ENCODE results near the gene KCNE2.
A peak's percentile ranks its signal among the peaks of the same experiment; 100 is the strongest.
"Not testable (repeated sequence)": the region's sequence is repeated elsewhere in the genome, so short reads cannot be mapped to it uniquely, and the experiment has no call there.

KCNE2 gene

DNA sequence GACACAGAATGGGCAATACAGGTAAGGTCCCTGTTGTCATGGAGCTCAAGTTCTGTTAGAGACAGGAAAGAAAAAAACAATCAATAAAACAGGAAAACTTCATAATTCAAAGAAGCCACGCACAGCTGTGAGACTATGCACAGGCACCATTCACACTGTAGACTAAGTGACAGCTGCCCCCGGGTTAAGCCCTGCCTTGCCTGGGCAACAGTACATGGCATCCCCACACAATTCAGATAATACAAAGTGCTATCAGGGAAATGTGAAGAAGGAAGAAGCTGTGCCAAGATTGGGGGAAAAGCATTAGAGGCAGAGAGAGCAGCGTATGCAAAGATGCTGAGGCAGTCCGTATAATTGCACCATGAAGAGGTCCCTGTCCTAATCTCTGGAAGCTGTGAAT is 9.0 kb upstream of the KCNE2 start:
- no peak for DNase-seq

GRCh38 chr21:34355570-34355969 is 8.2 kb upstream of the KCNE2 start:
- no peak for DNase-seq

- no peak for DNase-seq
Measured at GRCh38 chr21:34357889-34358288, 5.9 kb upstream of the KCNE2 start.

- DNase-seq = no peak
Measured at GRCh38 chr21:34358866-34359265, 4.9 kb upstream of the KCNE2 start.

GRCh38 chr21:34360488-34361241 is 3.1 kb upstream of the KCNE2 start:
- DNase-seq = no peak

DNA sequence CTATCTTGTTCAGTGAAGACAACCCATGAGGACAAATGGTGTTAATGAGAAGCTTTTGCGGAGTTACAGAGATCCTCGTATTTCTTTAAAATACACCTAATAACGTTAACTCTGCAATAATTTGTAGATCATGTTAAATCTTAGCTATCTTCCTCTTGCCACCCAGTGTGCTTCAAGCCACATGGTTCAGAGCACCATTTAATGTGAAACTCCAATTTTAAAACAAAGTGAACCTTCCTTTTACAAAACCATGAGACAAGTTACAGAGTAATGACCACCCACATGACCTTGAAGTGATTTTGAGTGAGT is 1.7 kb upstream of the KCNE2 start:
- no peak for DNase-seq

DNA sequence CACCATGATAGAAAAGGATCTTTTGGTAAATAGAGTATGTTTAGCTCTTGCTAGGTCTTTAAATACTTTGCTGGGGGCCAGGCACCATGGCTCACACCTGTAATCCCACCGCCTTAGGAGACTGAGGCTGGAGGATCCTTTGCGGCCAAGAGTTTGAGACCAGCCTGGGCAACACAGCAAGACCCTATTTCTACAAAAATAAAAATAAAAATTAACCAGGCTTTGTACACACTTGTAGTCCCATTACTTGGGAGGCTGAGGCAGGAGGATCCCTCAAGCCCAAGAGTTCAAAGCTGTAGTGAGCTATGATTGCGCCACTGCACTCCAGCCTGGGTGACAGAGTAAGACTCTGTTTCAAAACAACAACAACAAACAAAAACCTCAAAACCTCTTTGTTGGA is 1.1 kb upstream of the KCNE2 start:
- DNase-seq = no peak

DNA sequence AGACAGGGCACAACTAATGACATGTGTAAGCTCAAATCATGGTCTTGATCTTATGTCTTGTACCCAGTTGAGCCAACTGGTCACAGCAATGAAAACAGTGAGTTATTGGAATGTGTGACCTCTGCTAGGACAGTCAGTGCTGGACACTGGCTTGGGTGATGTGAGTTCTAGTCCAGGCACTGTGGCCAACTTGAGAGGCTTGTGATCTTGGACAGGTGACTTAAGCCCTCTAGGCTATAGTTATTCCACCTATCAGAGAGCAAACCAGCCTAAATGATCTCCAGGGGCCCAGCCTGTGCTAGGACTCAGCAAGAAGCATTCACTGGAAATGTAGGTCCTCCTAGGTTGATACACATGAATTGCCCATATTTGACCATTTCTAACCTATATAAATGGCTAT is 1.1 kb downstream of the KCNE2 start:
- DNase-seq = no peak

DNA sequence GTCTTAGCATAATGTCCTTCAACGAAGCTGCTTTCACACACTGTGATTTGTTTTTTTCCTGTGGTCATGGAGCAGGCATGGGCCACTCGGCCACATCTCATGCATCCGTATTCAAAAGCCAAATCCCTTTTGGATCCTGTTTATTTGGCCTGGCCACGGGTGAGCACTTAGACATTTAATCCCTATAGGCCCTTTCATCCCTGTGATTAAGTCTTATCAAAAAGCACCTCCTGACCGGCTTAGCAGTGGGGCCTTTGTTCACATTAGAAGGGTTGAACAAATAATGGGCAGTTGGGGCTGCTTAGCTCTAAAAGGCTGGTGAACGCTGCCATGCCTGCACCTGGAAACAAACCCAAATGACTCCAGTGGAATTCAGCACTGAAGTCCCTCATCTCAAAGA is 2.0 kb downstream of the KCNE2 start:
- DNase-seq = no peak

GRCh38 chr21:34367320-34367935 is 3.6 kb downstream of the KCNE2 start:
- DNase-seq = peak; percentile 54

DNA sequence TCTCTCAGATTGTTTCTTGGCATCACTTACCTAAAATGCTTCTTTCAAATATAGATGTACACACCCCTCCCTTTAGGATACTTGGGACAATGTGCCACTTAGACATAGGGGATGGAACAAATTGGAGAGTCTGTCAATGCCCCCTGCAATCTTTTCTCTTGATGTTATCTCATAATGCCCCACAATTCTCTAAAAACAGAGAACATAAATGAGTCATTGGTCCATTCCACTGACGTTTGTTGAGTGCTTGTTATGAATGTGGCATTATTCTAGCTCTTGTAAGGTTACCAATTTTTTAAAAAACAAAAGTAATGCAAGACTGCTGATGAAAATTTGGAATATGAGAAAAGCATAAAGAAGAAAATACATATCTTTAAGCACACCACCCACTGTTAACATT is 5.9 kb downstream of the KCNE2 start:
- DNase-seq = no peak

- DNase-seq = no peak
Measured at GRCh38 chr21:34372321-34372720, 8.5 kb downstream of the KCNE2 start.

- DNase-seq = not testable (repeated sequence)
Measured at GRCh38 chr21:34374462-34374861, 10.7 kb downstream of the KCNE2 start.

DNA sequence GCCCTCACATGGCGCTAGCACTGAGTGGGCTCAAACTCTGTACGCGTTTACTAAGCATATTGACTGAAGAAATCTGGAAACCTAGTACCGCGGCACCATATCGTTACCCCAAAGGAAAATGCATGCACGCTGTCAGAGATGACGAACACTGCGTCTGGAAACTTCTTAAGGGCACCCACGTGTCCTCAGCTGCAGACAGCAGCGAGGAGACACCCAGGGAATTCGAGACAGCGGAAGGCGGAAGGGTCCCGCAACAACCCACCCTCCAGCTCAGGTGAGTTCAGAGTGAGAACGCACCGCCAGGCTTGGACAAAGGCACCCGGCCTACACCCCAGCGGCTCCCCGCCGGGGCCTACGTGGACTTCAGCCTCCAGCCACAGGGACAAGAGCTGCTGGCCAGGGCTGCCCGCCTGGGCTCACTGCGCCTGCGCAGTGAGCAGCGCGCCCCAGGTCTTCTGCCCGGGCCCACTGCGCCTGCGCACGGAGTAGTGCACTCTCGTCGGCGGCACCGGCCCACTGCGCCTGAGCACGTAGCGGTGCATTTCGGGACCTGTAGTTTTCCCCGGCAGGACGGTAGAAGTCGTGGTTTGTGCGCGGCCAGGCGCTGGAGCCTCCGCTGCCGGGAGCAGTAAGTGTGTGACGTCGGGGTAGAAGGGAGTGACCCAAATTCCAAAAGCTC is 11.3 kb downstream of the KCNE2 start, which contains the start of gene SMIM11:
Gene SMIM11 (plus strand): TSS at position 568 of the 679 bp plus-strand sequence. CDS start 3,998 bp downstream, outside the sequence.
- DNase-seq = not testable (repeated sequence)

DNA sequence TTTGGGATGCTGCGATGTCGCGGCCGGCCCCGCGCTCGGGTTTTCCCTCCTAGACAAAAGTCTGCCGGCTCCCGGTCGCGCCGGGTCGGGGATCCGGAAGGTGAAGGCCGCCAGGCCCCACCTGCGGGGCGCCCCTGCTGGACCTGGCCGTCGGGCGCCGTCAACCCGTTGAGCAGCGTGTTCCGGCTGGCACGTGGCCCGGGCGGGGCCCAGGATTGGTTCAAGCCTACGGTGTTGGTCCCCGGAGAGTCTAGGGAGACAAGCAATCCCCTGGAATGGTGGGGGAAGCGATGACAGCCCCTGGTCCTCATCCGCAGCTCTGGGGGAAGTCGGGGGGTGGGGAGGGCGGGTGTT is 11.8 kb downstream of the KCNE2 start:
- DNase-seq = not testable (repeated sequence)

- not testable (repeated sequence) for DNase-seq
Measured at GRCh38 chr21:34383138-34383537, 19.3 kb downstream of the KCNE2 start.

GRCh38 chr21:34383724-34384415 is 20.1 kb downstream of the KCNE2 start:
- not testable (repeated sequence) for DNase-seq

DNA sequence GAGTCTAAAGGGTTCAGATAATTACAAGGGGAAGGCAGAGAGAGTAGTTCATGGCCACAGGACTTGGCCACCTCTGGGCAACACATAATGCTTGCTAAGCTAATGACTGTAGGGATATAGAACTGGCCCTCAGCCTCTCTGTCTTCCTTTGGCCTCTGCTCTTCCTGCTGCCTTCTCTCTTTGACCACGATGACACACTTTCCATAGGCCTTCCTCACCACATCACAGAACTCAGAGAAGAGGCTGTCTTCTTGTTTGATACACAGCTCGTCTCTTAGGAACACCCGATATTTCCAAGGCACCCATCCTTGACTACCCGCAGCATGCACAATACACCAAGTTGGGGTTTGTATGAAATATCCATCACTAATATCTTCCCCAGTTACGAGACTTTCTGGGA is 36.7 kb downstream of the KCNE2 start:
- not testable (repeated sequence) for DNase-seq

DNA sequence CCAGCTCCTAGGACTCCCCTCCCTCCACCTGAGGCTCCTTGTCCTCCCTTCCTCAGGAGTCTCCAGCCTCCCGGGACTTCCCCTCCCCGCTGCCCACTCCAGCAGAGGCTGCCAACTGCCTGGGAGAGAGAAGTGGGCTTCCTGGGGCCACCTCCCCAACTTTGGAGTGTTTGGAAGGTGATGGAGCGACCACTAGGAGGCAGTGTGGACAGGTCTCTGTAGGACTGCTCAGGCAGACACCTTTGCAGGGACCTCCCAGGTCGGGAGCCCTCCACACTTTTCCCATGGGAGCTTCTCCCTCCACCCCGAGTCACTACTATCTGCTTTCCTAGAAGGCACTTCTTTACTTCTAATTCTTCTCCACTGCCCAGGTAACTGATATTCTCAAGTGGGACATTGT is 40.9 kb downstream of the KCNE2 start:
- DNase-seq = not testable (repeated sequence)

GRCh38 chr21:34405686-34406085 is 41.9 kb downstream of the KCNE2 start:
- DNase-seq = not testable (repeated sequence)

DNA sequence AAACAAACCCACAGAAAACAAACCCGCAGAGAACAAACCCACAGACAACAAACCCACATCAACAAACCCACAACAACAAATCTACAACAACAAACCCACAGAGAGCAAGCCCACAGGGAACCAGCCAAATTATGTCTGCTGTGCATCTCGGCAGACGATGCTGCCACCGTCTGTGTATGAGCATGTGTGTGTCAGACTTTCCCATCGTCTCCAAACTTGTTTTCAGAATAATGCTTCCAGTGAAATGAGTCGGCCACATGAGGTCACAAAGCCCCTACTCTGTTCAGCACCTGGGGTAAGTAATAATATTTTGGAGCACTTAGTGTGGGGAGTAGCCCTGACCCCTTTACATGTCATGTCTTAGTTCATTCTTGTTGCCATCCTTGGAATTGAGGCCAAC is 42.3 kb downstream of the KCNE2 start:
- DNase-seq = not testable (repeated sequence)

DNA sequence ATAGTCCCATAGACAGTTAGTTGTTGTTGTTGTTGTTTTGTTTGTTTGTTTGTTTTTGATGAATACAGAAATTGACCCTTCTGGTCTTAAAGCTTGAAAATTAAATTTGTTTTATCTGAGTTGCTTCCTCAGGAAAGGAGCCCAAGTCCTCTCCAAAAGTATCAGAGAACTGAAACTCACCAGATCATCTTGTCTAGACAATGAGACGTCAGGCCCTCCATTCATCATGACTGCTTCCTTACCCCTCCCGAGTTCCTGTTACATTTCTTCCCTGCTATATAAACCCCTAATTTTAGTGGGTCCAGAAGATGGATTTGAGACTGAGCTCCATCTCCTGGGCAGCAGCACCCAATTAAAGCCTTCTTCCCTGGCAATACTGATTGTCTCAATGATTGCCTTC is 42.9 kb downstream of the KCNE2 start:
- DNase-seq = not testable (repeated sequence)

DNA sequence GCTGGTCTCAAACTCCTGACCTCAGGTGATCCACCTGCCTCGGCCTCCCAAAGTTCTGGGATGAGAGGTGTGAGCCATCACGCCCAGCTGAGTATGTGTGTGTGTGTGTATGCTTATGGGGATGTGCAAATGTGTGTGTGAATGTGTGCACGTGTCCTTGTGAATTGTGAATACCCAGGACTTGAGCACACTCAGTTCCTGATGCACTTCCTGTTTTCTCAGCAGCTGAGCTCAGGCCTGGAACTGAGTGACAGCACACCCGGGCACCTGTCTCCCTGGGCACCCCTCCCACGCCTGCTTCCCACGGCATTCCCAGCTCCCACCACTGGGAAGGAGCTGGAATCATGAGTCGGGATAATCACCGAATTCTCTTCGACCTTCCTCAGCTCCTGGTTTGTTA is 43.5 kb downstream of the KCNE2 start:
- DNase-seq = not testable (repeated sequence)
